ENCODE results near the gene ABHD12.
A peak's percentile ranks its signal among the peaks of the same experiment; 100 is the strongest.

The ABHD12 gene

DNA sequence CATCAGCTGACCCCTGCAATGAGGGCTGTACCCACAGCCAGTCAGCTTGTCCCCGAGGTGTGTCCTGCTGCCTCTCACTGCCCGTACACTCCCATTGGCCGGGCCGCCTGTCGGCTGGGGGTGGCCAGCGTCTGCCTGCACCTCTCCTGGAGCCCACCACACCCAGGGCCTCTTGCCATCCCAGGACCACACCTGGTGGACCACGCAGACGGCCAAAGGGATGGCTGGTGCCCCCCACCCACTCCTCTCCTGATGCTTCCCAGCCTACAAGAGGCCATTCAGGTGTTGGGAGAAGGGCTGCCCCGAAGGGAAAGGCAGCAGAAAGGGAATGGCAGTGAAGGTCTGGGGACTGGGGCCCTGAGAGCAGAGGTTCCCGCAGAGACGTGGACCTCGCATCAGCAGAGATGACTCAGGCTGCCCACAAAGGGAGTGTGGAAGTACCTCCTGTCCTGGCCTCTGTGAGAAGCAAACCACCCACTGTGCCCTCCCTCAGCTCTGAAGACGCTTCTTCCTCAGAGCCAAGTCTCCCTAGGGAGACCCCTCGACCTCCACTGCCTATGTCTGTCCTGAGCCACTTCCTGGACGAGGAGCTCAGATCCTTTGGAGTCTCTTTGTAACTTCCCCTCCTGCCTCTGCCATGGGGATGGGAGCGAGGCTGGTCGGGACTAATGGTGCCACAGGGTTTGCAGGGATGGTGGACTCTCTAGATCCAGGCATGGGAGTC lies 81.8 kb downstream of the ABHD12 start:
- DNase-seq = no peak

- no peak for DNase-seq
Observed at GRCh38 chr20:25308083-25308491, 82.5 kb downstream of the ABHD12 start.

GRCh38 chr20:25306991-25307903 lies 83.4 kb downstream of the ABHD12 start:
- DNase-seq = no peak

DNA sequence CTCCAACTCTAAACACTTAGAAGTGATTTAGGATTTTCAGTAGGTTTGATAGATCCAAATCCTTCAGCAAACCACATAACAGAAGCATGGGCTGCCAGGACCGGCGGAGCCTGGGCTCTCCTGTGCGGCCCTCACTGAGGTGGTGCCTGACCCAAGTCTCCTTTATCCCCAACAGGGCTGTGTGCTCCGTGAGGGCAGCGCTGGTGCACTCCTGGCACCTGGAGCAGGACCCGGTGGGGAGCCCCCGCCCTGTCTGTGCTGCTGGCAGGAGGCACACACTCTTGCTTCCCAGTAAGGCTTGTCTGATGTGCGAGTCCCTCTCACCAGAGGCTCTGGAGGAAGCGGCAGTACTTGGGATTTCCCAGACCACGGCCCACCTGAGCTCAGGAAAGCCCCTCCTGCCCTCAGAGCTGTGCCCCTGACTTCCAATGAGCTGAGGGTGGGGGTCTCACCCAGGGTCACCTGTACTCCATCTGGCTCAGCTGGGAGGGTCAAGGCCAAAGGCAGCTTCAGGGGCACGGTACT lies 86.5 kb downstream of the ABHD12 start:
- DNase-seq = no peak

DNA sequence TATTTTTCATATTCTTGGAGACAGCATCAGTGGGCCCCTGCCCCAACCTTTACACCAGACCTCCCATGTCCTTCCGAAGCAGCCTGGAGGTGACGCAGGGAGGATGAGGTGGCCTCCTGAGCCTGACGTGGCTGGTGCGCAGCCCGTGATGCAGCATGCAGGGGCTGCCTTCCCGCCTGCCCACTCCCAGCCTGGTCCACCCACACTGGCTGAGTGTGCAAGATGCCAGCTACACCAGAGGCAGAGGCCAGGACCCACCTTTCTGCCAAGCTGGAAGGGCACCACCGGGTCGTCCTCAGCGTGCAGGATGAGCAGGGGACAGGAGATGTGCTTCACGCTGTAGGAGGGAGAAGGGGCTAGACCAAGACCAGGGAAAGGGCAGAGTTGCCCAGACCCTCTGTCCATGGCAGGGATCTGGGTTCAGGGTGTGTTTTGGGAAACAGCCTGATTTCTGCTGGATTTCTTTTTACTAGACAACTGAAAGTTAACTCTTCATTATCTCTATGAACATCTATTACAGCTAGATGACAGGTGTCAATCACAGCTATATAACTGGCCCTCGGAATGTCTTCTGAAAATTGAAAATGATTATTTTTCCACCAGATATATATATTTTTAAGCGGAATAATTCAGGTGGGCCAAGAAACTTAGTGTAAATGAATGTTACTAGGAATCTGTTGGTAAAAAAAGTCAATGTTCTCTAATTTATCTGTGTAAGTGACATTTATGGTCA lies 87.2 kb downstream of the ABHD12 start:
- DNase-seq = no peak

- DNase-seq = no peak
Observed at GRCh38 chr20:25302596-25302995, 88.0 kb downstream of the ABHD12 start.

DNA sequence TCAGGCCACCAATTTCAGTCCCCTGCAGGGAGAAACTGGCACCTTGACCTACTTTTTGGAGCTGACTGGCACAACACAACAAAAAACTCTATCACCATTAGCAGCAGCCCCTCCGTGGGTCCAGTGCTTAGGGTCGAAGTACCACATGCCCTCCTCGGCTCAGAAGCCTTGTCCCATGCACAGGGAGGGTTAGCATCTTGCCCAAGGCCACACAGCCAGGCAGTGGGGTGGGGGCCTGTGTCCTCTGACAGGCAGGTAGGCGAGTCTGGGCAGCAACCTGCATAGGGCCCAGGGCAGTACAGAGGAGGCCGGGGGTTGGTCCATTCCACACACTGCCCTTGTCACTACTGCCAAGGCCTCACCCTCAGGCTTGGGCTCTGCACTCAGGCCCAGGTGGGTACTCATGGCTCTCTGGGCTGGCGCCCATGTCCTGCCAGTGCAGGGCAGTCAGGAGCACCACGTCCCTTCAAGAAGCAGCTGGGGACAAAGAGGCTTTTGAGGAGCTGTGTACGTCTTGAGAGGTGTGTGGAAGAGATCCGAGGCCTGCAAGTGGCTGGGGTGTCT lies 89.2 kb downstream of the ABHD12 start:
- no peak for DNase-seq

- no peak for DNase-seq
Observed at GRCh38 chr20:25300496-25301170, 90.0 kb downstream of the ABHD12 start.

DNA sequence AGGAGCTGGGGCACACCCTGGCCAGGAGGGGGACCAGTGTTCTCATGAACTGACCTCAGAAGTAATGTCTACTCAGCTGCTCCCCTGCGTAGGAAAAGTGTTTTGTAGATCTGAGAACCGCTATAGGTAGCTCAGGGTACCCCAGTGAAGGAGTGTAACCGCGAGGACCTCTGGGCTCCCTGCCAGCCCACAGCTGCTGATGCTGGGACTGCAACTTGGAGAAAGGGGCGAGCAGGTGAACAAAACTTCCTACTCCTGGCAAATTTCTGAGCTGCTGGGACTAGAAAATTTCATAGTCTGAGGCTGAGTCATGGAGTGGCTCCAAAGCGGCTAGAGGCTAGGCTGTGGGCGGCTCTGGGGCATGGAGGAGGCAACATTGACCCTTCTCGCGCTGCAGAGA lies 90.8 kb downstream of the ABHD12 start:
- no peak for DNase-seq

DNA sequence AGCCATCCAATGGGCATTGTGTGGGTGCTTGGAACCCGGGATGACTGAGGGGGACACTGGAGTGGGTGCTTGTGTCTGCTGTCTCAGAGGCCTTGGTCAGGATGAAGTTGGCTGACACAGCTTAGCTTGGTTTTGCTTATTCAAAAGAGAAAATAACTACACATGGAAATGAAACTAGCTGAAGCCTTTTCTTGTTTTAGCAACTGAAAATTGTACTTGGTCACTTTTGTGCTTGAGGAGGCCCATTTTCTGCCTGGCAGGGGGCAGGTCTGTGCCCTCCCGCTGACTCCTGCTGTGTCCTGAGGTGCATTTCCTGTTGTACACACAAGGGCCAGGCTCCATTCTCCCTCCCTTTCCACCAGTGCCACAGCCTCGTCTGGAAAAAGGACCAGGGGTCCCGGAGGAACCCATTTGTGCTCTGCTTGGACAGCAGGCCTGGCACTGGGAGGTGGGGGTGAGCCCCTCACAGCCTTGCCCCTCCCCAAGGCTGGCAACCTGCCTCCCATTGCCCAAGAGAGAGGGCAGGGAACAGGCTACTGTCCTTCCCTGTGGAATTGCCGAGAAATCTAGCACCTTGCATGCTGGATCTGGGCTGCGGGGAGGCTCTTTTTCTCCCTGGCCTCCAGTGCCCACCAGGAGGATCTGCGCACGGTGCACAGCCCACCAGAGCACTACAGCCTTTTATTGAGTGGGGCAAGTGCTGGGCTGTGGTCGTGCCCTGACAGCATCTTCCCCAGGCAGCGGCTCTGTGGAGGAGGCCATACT lies 93.3 kb downstream of the ABHD12 start:
- DNase-seq = no peak

DNA sequence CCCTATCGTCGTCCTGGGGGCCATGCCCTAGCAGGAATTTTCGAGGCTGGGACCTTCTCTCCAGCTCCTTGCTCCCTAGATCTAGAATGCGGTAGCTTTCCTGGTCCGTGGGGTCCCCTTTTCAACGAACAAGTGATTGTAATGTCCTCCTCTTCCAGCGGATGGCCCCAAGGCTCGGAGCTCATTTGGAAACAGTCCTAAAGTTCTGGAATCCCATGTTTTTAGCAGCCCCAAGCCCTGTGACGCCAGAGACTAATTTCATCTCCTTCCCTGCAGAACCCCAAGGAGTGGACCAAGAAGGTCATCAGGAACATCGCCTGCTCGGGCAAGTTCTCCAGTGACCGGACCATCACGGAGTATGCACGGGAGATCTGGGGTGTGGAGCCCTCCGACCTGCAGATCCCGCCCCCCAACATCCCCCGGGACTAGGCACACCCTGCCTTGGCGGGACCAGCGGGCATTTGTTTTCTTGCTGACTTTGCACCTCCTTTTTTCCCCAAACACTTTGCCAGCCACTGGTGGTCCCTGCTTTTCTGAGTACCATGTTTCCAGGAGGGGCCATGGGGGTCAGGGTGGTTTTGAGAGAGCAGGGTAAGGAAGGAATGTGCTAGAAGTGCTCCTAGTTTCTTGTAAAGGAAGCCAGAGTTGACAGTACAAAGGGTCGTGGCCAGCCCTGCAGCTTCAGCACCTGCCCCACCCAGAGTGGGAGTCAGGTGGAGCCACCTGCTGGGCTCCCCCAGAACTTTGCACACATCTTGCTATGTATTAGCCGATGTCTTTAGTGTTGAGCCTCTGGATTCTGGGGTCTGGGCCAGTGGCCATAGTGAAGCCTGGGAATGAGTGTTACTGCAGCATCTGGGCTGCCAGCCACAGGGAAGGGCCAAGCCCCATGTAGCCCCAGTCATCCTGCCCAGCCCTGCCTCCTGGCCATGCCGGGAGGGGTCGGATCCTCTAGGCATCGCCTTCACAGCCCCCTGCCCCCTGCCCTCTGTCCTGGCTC lies 94.2 kb downstream of the ABHD12 start:
- peak in 40 of 58 donors; percentile 25 to 75 (median 47) for DNase-seq

GRCh38 chr20:25295386-25296093 lies 95.1 kb downstream of the ABHD12 start:
- DNase-seq = no peak

- DNase-seq = peak in 51 of 58 donors; percentile 9 to 77 (median 41)
Observed at GRCh38 chr20:25294459-25295385, 95.9 kb downstream of the ABHD12 start.

GRCh38 chr20:25293910-25294458 lies 96.7 kb downstream of the ABHD12 start:
- DNase-seq = no peak

GRCh38 chr20:25293507-25293906 lies 97.1 kb downstream of the ABHD12 start:
- DNase-seq = no peak

DNA sequence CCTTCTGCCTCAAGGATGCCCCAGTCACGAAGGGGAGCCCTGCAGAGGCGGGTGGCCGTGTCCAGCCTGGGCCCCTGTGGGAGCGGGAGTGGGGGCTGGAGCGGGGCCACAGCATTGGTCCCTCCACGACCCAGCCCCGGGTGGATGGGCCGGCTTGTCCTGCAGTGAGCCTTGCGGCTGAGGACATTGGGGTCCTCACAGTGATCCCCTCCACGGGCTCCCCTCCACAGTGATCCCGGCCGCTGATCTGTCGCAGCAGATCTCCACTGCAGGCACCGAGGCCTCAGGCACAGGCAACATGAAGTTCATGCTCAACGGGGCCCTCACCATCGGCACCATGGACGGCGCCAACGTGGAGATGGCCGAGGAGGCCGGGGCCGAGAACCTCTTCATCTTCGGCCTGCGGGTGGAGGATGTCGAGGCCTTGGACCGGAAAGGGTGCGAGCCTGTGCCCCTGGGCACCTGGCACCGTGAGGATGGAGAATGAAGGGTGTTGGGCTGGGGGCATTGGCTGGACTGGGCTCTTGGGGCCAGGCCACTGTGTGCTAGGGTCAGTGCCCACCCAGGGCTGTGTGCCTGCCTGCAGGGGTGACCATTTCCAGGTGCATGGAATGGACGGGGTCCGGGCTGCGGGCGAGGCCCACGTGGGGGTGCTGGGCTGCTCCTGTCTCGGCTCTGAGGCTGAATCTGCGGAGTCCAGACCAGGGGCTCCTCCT lies 98.3 kb downstream of the ABHD12 start:
- no peak for DNase-seq
